ENCODE measurements around the gene CDK11A.

GRCh38 chr1:1759456-1760344 is 35.5 kb upstream of the CDK11A start:
- TF ChIP-seq, protein P1, sequence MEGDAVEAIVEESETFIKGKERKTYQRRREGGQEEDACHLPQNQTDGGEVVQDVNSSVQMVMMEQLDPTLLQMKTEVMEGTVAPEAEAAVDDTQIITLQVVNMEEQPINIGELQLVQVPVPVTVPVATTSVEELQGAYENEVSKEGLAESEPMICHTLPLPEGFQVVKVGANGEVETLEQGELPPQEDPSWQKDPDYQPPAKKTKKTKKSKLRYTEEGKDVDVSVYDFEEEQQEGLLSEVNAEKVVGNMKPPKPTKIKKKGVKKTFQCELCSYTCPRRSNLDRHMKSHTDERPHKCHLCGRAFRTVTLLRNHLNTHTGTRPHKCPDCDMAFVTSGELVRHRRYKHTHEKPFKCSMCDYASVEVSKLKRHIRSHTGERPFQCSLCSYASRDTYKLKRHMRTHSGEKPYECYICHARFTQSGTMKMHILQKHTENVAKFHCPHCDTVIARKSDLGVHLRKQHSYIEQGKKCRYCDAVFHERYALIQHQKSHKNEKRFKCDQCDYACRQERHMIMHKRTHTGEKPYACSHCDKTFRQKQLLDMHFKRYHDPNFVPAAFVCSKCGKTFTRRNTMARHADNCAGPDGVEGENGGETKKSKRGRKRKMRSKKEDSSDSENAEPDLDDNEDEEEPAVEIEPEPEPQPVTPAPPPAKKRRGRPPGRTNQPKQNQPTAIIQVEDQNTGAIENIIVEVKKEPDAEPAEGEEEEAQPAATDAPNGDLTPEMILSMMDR (IDR thresholded peaks at IDR 0.05; ENCODE audit: insufficient read depth, low read length), result no peak
- TF ChIP-seq SPI1 (IDR thresholded peaks at IDR 0.05; ENCODE audit: borderline replicate concordance, low read depth) (peak; percentile 2; the same call in 1 of the 2 replicates), POLR2AphosphoS5 (IDR thresholded peaks at IDR 0.05; ENCODE audit: low read depth) (no peak)
